Liver (tissue), 9 donors: ENCODE data around the gene ALDH2. TPM values are rescaled to one million over a fixed set of nuclear protein-coding genes. Genes with fewer than 3 reads are reported as not detected.
"Not testable (repeated sequence)": the region's sequence is repeated elsewhere in the genome, so short reads cannot be mapped to it uniquely, and the experiment has no call there.

Source experiments
- DNase-seq: peaks from one replicate; pipeline ENCODE4 v3.0.0-alpha.2; 2017; ENCODE audit warnings: low spot score
- H3K27ac ChIP-seq, 2 donors: one replicate each; pipeline ENCODE4 v1.7.0; 2013; ENCODE audit warnings: inconsistent platforms in 2 of 2, low read length in 2 of 2, control low read depth in 1 of 2, low read depth in 1 of 2, mild to moderate bottlenecking in 1 of 2
- H3K27me3 ChIP-seq, 4 donors: one replicate each; pipeline versions ENCODE4 v1.6.1 to v1.7.0; 2013; ENCODE audit warnings: low read length in 3 of 4, inconsistent platforms in 1 of 4, mild to moderate bottlenecking in 1 of 4, moderate library complexity in 1 of 4; ENCODE audit not compliant: control insufficient read depth in 4 of 4, insufficient read depth in 4 of 4
- H3K36me3 ChIP-seq, 4 donors: one replicate each; pipeline versions ENCODE4 v1.6.1 to v1.7.0; 2013; ENCODE audit warnings: low read length in 3 of 4, mild to moderate bottlenecking in 3 of 4, low read depth in 1 of 4, moderate library complexity in 1 of 4; ENCODE audit not compliant: control insufficient read depth in 4 of 4, insufficient read depth in 3 of 4
- H3K4me1 ChIP-seq, 4 donors: one replicate each; pipeline versions ENCODE4 v1.6.1 to v1.7.0; 2013; ENCODE audit warnings: low read length in 3 of 4, mild to moderate bottlenecking in 3 of 4, moderate library complexity in 1 of 4; ENCODE audit not compliant: control insufficient read depth in 4 of 4, insufficient read depth in 4 of 4
- H3K4me3 ChIP-seq, 3 donors: one replicate each; pipeline versions ENCODE4 v1.6.1 to v1.7.0; 2013; ENCODE audit warnings: low read length in 3 of 3, control low read depth in 1 of 3, low read depth in 1 of 3, mild to moderate bottlenecking in 1 of 3
- H3K9ac ChIP-seq, 2 donors: one replicate each; pipeline ENCODE4 v1.7.0; 2013; ENCODE audit warnings: low read length in 2 of 2, mild to moderate bottlenecking in 2 of 2, moderate library complexity in 2 of 2, control low read depth in 1 of 2, low read depth in 1 of 2
- H3K9me3 ChIP-seq, 4 donors: one replicate each; pipeline versions ENCODE4 v1.6.1 to v1.7.0; 2013; ENCODE audit warnings: low read length in 3 of 4; ENCODE audit not compliant: control insufficient read depth in 4 of 4
- EGR1 ChIP-seq, 2 donors: IDR thresholded peaks; 2 replicates each; pipeline ENCODE4 v1.6.1; 2016 to 2018; ENCODE audit warnings: antibody characterized with exemption in 2 of 2, low read depth in 2 of 2
- FOXA1 ChIP-seq: IDR thresholded peaks from 2 replicates; pipeline ENCODE4 v1.6.1; 2016; ENCODE audit warnings: antibody characterized with exemption
- FOXA2 ChIP-seq: IDR thresholded peaks from 2 replicates; pipeline ENCODE4 v1.6.1; 2016; ENCODE audit warnings: antibody characterized with exemption
- HNF4A ChIP-seq, 2 donors: conservative IDR thresholded peaks; 2 replicates each; pipeline ENCODE4 v1.6.1; 2016; ENCODE audit warnings: antibody characterized with exemption in 2 of 2, mild to moderate bottlenecking in 2 of 2
- JUND ChIP-seq, 2 donors: IDR thresholded peaks; 2 replicates each; pipeline ENCODE4 v1.6.1; 2016; ENCODE audit warnings: antibody characterized with exemption in 2 of 2
- MAX ChIP-seq: IDR thresholded peaks from 2 replicates; pipeline ENCODE4 v1.6.1; 2016; ENCODE audit warnings: antibody characterized with exemption
- NR2F2 ChIP-seq: IDR thresholded peaks from 2 replicates; pipeline ENCODE4 v1.6.1; 2016; ENCODE audit warnings: antibody characterized with exemption
- RAD21 ChIP-seq, 2 donors: IDR thresholded peaks; 2 replicates each; pipeline ENCODE4 v1.6.1; 2016; ENCODE audit warnings: antibody characterized with exemption in 2 of 2, mild to moderate bottlenecking in 2 of 2
- REST ChIP-seq: IDR thresholded peaks from 2 replicates; pipeline ENCODE4 v1.6.1; 2016; ENCODE audit warnings: antibody characterized with exemption, mild to moderate bottlenecking
- RXRA ChIP-seq, 2 donors: IDR thresholded peaks; 2 replicates each; pipeline ENCODE4 v1.6.1; 2017 to 2018; ENCODE audit warnings: antibody characterized with exemption in 2 of 2, mild to moderate bottlenecking in 1 of 2
- SP1 ChIP-seq: IDR thresholded peaks from 2 replicates; pipeline ENCODE4 v1.6.1; 2018; ENCODE audit warnings: antibody characterized with exemption, mild to moderate bottlenecking
- YY1 ChIP-seq: IDR thresholded peaks from 2 replicates; pipeline ENCODE4 v1.6.1; 2016; ENCODE audit warnings: antibody characterized with exemption, mild to moderate bottlenecking
- ZBTB33 ChIP-seq: IDR thresholded peaks from 2 replicates; pipeline ENCODE4 v1.6.1; 2016; ENCODE audit warnings: antibody characterized with exemption
- WGBS: extraction: QIAGEN DNeasy Blood & Tissue Kit; methylation state at CpG from one replicate; pipeline ENCODE4 v1.1.7; 2013; 5-methylcytosine and 5-hydroxymethylcytosine counted together
- polyA plus RNA-seq, 2 donors: library from polyadenylated mRNA; stranded (reverse) in 1 of 2; unstranded in 1 of 2; fragments of 200-250 nt in 1 of 2; fragments of >200 nt in 1 of 2; fragmentation: Nextera tagmentation in 1 of 2; extraction: Ambion mirVana in 1 of 2; gene quantifications; one replicate each; pipeline versions ENCODE4 v1.2.1 to v1.2.3, GENCODE V29; 2013 to 2015
- total RNA-seq, 2 donors: library from RNA; depleted of rRNA; stranded (reverse); fragments of >200 nt; gene quantifications; one replicate each; pipeline ENCODE4 v1.2.3, GENCODE V29; 2014
- TF ChIP-seq, protein P1 (sequence below): fragments of 150-350 bp; IDR thresholded peaks from 2 replicates; pipeline ENCODE4 v1.5.1; 2017; ENCODE audit warnings: improper control_type of control experiment, low read depth, low read length; ENCODE audit not compliant: missing input control
- TF ChIP-seq, protein P2 (sequence below): IDR thresholded peaks from 2 replicates; pipeline ENCODE4 v1.6.1; 2016; ENCODE audit warnings: antibody characterized with exemption
- donor health status: healthy.
- donor health status: healthy.
- donor health status: healthy.
- donor health status: healthy.
- donor health status: healthy.

The ALDH2 gene
- total and polyA plus RNA-seq, 4 donors = 93.1 to 849 (median 573) TPM

GRCh38 chr12:111826992-111827391 is 60.3 kb downstream of the ALDH2 start (continued):
- no peak for TF ChIP-seq ZBTB33

DNA sequence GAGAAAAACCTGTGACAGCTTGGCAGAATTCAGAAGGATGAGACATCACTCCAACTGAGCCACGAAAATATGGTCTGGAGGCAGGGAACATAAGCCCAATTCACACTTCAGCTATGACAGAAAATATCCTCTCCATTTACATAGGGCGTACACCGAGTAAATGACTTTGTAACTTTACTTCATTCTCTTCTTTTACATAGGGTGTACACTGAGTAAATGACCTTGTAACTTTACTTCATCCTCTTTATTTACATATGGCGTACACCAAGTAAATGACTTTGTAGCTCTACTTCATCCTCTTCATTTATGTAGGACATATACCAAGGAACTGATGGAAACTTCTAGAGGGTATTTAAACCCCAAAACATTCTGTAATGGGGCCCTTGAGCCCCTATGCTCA is 61.2 kb downstream of the ALDH2 start:
- 90% methylated on average over 4 of the region's 4 CpGs for WGBS
- H3K4me3 ChIP-seq = no peak overlapping the region

GRCh38 chr12:111828338-111828979 is 61.7 kb downstream of the ALDH2 start:
- Histone ChIP-seq H3K4me1 (no peaks in the 10 kb centered on the region), H3K27me3 (no peaks in the 10 kb centered on the region), H3K36me3 (no peaks in the 10 kb centered on the region), H3K9me3 (no peaks in the 10 kb centered on the region), H3K4me3 (no peak overlapping the region), H3K27ac (no peak overlapping the region), H3K9ac (no peak overlapping the region)
- no peak for TF ChIP-seq FOXA2
- TF ChIP-seq, protein P1, sequence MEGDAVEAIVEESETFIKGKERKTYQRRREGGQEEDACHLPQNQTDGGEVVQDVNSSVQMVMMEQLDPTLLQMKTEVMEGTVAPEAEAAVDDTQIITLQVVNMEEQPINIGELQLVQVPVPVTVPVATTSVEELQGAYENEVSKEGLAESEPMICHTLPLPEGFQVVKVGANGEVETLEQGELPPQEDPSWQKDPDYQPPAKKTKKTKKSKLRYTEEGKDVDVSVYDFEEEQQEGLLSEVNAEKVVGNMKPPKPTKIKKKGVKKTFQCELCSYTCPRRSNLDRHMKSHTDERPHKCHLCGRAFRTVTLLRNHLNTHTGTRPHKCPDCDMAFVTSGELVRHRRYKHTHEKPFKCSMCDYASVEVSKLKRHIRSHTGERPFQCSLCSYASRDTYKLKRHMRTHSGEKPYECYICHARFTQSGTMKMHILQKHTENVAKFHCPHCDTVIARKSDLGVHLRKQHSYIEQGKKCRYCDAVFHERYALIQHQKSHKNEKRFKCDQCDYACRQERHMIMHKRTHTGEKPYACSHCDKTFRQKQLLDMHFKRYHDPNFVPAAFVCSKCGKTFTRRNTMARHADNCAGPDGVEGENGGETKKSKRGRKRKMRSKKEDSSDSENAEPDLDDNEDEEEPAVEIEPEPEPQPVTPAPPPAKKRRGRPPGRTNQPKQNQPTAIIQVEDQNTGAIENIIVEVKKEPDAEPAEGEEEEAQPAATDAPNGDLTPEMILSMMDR = no peak
- TF ChIP-seq YY1 = no peak
- no peak for TF ChIP-seq NR2F2
- no peak for TF ChIP-seq MAX
- TF ChIP-seq SP1 = no peak
- TF ChIP-seq EGR1 (IDR thresholded peaks at IDR 0.05; ENCODE audit: low read depth in 2 of 2) = no peak
- TF ChIP-seq JUND (IDR thresholded peaks at IDR 0.05) = no peak
- TF ChIP-seq HNF4A (conservative IDR thresholded peaks at IDR 0.05) = no peak
- no peak for TF ChIP-seq FOXA1
- TF ChIP-seq, protein P2, sequence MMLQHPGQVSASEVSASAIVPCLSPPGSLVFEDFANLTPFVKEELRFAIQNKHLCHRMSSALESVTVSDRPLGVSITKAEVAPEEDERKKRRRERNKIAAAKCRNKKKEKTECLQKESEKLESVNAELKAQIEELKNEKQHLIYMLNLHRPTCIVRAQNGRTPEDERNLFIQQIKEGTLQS = no peak
- TF ChIP-seq ZBTB33 = no peak
- TF ChIP-seq RXRA (IDR thresholded peaks at IDR 0.05) = no peak
- TF ChIP-seq REST = no peak
- TF ChIP-seq RAD21 (IDR thresholded peaks at IDR 0.05) = no peak
- no peak for DNase-seq
- 88% methylated on average over 8 of the region's 8 CpGs for WGBS

More for the DNA sequence above, 61.2 kb downstream of the ALDH2 start:
- TF ChIP-seq FOXA1 (no peak), RXRA (IDR thresholded peaks at IDR 0.05) (no peak), HNF4A (conservative IDR thresholded peaks at IDR 0.05) (no peak), JUND (IDR thresholded peaks at IDR 0.05) (no peak)
- no peak for DNase-seq
- Histone ChIP-seq H3K9ac (no peak overlapping the region), H3K36me3 (no peaks in the 10 kb centered on the region), H3K4me1 (no peaks in the 10 kb centered on the region), H3K27ac (no peak overlapping the region), H3K9me3 (no peaks in the 10 kb centered on the region), H3K27me3 (no peaks in the 10 kb centered on the region)

- not testable (repeated sequence) for H3K9me3 ChIP-seq, H3K4me1 ChIP-seq, H3K27me3 ChIP-seq, H3K27ac ChIP-seq, H3K9ac ChIP-seq, H3K36me3 ChIP-seq, DNase-seq, H3K4me3 ChIP-seq
- 86% methylated on average over 3 of the region's 3 CpGs for WGBS
Observed at GRCh38 chr12:111829635-111830034, 62.9 kb downstream of the ALDH2 start.
